Hair follicular keratinocyte (primary cell): Measurements from ENCODE around the gene LRRK2. TPM values are rescaled to one million over a fixed set of nuclear protein-coding genes. Genes with fewer than 3 reads are reported as not detected.

Source experiments
- total RNA-seq: library from RNA; depleted of rRNA; stranded (reverse); fragments of >200 nt; gene quantifications from 2 replicates; pipeline ENCODE4 v1.2.3, GENCODE V29; 2015

Gene LRRK2
- total RNA-seq = 0.38 and 0.39 TPM in 2 replicates

DNA sequence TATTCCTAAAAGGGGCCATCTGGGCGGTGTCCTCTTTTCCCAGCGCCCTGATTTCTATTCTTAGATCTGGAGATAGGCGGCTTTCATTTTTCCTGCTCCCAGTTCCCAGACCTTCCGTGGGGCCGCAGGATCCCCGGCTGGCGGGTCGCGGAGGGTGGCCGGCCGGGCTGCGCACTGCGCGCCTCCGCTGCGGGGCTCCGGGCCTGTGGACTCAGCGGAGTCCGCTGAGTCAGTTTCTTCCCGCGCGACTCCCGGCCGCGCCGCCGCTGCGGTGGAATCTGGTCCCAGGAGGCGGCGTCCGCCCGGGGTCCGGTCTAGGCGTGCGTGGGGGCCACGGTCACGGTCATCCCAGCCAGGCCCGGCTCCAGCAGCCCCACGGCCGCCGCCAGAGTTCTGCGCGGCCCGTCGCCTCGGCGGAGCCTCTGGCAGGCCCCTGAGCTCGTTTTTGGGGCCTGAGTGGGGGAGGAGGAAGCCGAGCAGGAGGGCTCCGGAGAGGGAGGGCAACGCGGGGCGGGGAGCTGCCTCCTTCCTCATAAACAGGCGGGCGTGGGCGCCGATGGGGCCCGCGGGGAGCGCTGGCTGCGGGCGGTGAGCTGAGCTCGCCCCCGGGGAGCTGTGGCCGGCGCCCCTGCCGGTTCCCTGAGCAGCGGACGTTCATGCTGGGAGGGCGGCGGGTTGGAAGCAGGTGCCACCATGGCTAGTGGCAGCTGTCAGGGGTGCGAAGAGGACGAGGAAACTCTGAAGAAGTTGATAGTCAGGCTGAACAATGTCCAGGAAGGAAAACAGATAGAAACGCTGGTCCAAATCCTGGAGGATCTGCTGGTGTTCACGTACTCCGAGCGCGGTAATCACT, at the start of gene LRRK2:
Gene LRRK2, plus strand, starts transcription at position 559 of the 853 bp plus-strand sequence. Its CDS starts 135 bp downstream, at position 694.

Other genes with a start within 250 kb of the LRRK2 start
- 3.1 and 4.0 TPM in 2 replicates for gene SLC2A13, start 118.9 kb upstream of the LRRK2 start, total RNA-seq